ENCODE data around the gene NAMPT. TPM values are rescaled to one million over a fixed set of nuclear protein-coding genes. Genes with fewer than 3 reads are reported as not detected.
"Not testable (repeated sequence)": the region's sequence is repeated elsewhere in the genome, so short reads cannot be mapped to it uniquely, and the experiment has no call there.

Gene NAMPT
- 88.3 and 109 TPM in 2 replicates for total RNA-seq (2014; rRNA removed; shearing (Covaris generic); ENCODE audit: low replicate concordance)

- DNase-seq (ENCODE audit: low read depth), result no peak
- in situ Hi-C loops (cut with HindIII; ENCODE audit: low pct_unique_long_range_greater_than_20kb, low sequenced_read_pairs), result no loop called here
These were observed at the start of gene NAMPT for GRCh38 chr7:106284714-106285050. TSS of gene NAMPT (minus strand) at chr7:106284983. CDS start at chr7:106284884, 99 bp downstream.

GRCh38 chr7:106332201-106332600 is 47.4 kb upstream of the NAMPT start:
- in situ Hi-C loops (cut with HindIII; ENCODE audit: low pct_unique_long_range_greater_than_20kb, low sequenced_read_pairs), result no loop called here
- DNase-seq (ENCODE audit: low read depth), result no peak

- no peak for DNase-seq (ENCODE audit: low read depth)
- in situ Hi-C loops (cut with HindIII; ENCODE audit: low pct_unique_long_range_greater_than_20kb, low sequenced_read_pairs), result no loop called here
These were observed 46.8 kb upstream of the NAMPT start for GRCh38 chr7:106331441-106332175.

- in situ Hi-C loops (cut with HindIII; ENCODE audit: low pct_unique_long_range_greater_than_20kb, low sequenced_read_pairs), result no loop called here
- DNase-seq (ENCODE audit: low read depth), result peak; percentile 24
These were observed 45.4 kb upstream of the NAMPT start for GRCh38 chr7:106329971-106330733.

- in situ Hi-C loops (cut with HindIII; ENCODE audit: low pct_unique_long_range_greater_than_20kb, low sequenced_read_pairs), result no loop called here
- no peak for DNase-seq (ENCODE audit: low read depth)
These were observed 44.6 kb upstream of the NAMPT start for GRCh38 chr7:106329408-106329807.

GRCh38 chr7:106327538-106328481 is 43.0 kb upstream of the NAMPT start:
- DNase-seq (ENCODE audit: low read depth), result no peak
- in situ Hi-C loops (cut with HindIII; ENCODE audit: low pct_unique_long_range_greater_than_20kb, low sequenced_read_pairs), result no loop called here

- in situ Hi-C loops (cut with HindIII; ENCODE audit: low pct_unique_long_range_greater_than_20kb, low sequenced_read_pairs), result no loop called here
- no peak for DNase-seq (ENCODE audit: low read depth)
These were observed 42.1 kb upstream of the NAMPT start for GRCh38 chr7:106326594-106327537.

- in situ Hi-C loops (cut with HindIII; ENCODE audit: low pct_unique_long_range_greater_than_20kb, low sequenced_read_pairs); DNase-seq (ENCODE audit: low read depth): not testable (repeated sequence)
These were observed 39.7 kb upstream of the NAMPT start for GRCh38 chr7:106324509-106324908.

- in situ Hi-C loops (cut with HindIII; ENCODE audit: low pct_unique_long_range_greater_than_20kb, low sequenced_read_pairs); DNase-seq (ENCODE audit: low read depth): not testable (repeated sequence)
These were observed 35.5 kb upstream of the NAMPT start for GRCh38 chr7:106320254-106320770.

GRCh38 chr7:106318482-106318881 is 33.7 kb upstream of the NAMPT start:
- in situ Hi-C loops (cut with HindIII; ENCODE audit: low pct_unique_long_range_greater_than_20kb, low sequenced_read_pairs), result no loop called here
- DNase-seq (ENCODE audit: low read depth), result no peak

- in situ Hi-C loops (cut with HindIII; ENCODE audit: low pct_unique_long_range_greater_than_20kb, low sequenced_read_pairs), result no loop called here
- no peak for DNase-seq (ENCODE audit: low read depth)
These were observed 33.2 kb upstream of the NAMPT start for GRCh38 chr7:106317971-106318370.

GRCh38 chr7:106316947-106317346 is 32.2 kb upstream of the NAMPT start:
- in situ Hi-C loops (cut with HindIII; ENCODE audit: low pct_unique_long_range_greater_than_20kb, low sequenced_read_pairs), result no loop called here

GRCh38 chr7:106314875-106315274 is 30.1 kb upstream of the NAMPT start:
- in situ Hi-C loops (cut with HindIII; ENCODE audit: low pct_unique_long_range_greater_than_20kb, low sequenced_read_pairs), result no loop called here
- DNase-seq (ENCODE audit: low read depth), result no peak

More at GRCh38 chr7:106316947-106317346, 32.2 kb upstream of the NAMPT start:
- no peak for DNase-seq (ENCODE audit: low read depth)

- in situ Hi-C loops (cut with HindIII; ENCODE audit: low pct_unique_long_range_greater_than_20kb, low sequenced_read_pairs), result no loop called here
These were observed 29.2 kb upstream of the NAMPT start for GRCh38 chr7:106313966-106314365.

GRCh38 chr7:106313456-106313901 is 28.7 kb upstream of the NAMPT start:
- in situ Hi-C loops (cut with HindIII; ENCODE audit: low pct_unique_long_range_greater_than_20kb, low sequenced_read_pairs), result no loop called here

More at GRCh38 chr7:106313966-106314365, 29.2 kb upstream of the NAMPT start:
- DNase-seq (ENCODE audit: low read depth), result no peak

GRCh38 chr7:106312906-106313305 is 28.1 kb upstream of the NAMPT start:
- DNase-seq (ENCODE audit: low read depth), result no peak
- in situ Hi-C loops (cut with HindIII; ENCODE audit: low pct_unique_long_range_greater_than_20kb, low sequenced_read_pairs), result no loop called here

More at GRCh38 chr7:106313456-106313901, 28.7 kb upstream of the NAMPT start:
- DNase-seq (ENCODE audit: low read depth), result no peak

Data from Caki2 (cell line).